GM12865 (cell line): Measurements from ENCODE around the gene OR52L1.

Experiments
- DNase-seq: peaks from one replicate; pipeline ENCODE4 v3.0.0; 2010; ENCODE audit warnings: low read depth
- H3K4me3 ChIP-seq: 2 replicates; pipeline ENCODE4 v1.5.1; 2011; ENCODE audit warnings: mild to moderate bottlenecking, low read depth, low read length, control low read depth
- TF ChIP-seq, protein P1 (sequence below): IDR thresholded peaks from 2 replicates; pipeline ENCODE4 v1.5.1; 2011; ENCODE audit warnings: low read length, control low read depth, low read depth, inconsistent platforms; ENCODE audit not compliant: insufficient read depth; ENCODE audit errors: missing control alignments

Gene OR52L1

DNA sequence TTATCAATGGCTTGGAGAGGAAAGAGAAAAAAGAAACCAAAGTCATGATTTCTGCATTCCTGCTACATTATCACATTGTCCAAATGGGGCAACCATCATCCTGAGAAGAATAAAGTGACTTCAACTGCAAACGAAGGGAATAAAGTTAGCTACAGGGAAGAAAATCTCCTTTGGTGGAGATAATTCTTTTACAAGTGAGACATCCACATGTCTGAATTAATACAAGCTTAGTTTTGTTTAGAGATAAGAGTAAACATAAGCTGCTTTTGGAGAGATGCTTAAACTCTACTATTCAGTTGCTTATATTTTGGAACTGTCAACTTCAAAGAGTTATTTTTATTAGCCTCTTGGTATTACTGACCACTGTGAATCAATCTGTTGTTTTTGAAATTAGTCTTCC is at the start of gene OR52L1:
TSS of gene OR52L1 (minus strand) at position 101 of the 400 bp plus-strand sequence. CDS start at position 46, 55 bp downstream.
- DNase-seq: no peak
- TF ChIP-seq, protein P1, sequence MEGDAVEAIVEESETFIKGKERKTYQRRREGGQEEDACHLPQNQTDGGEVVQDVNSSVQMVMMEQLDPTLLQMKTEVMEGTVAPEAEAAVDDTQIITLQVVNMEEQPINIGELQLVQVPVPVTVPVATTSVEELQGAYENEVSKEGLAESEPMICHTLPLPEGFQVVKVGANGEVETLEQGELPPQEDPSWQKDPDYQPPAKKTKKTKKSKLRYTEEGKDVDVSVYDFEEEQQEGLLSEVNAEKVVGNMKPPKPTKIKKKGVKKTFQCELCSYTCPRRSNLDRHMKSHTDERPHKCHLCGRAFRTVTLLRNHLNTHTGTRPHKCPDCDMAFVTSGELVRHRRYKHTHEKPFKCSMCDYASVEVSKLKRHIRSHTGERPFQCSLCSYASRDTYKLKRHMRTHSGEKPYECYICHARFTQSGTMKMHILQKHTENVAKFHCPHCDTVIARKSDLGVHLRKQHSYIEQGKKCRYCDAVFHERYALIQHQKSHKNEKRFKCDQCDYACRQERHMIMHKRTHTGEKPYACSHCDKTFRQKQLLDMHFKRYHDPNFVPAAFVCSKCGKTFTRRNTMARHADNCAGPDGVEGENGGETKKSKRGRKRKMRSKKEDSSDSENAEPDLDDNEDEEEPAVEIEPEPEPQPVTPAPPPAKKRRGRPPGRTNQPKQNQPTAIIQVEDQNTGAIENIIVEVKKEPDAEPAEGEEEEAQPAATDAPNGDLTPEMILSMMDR: no peak
- no peak within 1 kb of the TSS for H3K4me3 ChIP-seq

- TF ChIP-seq, protein P1: no peak
- no peak within 1 kb of the TSS for H3K4me3 ChIP-seq
- DNase-seq: no peak
Measured at GRCh38 chr11:6030708-6031405, 44.1 kb upstream of the OR52L1 start, which contains the start of gene OR56A1. OR56A1 (minus strand) TSS chr11:6030758; CDS start chr11:6027692, 3,066 bp downstream.

- TF ChIP-seq, protein P1: no peak
- H3K4me3 ChIP-seq: no peak overlapping the region
- DNase-seq: no peak
Measured at GRCh38 chr11:6027501-6027900, 40.7 kb upstream of the OR52L1 start.

- no peak overlapping the region for H3K4me3 ChIP-seq
- no peak for DNase-seq
- TF ChIP-seq, protein P1: no peak
Measured at GRCh38 chr11:6025056-6025455, 38.3 kb upstream of the OR52L1 start.

DNA sequence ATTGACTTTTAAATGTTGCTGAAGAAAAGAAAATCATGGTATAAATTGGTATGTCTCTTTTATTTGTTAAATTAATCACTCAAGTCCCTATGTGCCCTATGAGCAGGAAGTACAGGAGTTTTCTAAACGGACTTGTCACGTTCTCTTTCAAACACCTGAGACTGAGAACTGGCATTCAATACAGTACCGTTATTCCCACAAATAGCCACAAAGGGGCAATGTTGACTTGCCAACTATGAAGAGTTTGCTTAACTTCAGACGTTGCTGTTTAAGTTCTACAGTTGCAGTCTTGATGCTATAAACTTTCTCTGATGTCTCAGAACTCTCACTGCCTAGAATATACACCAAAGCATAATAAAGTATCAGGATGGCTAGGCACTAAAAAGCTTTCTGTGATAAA is 36.2 kb upstream of the OR52L1 start:
- H3K4me3 ChIP-seq: no peak overlapping the region
- TF ChIP-seq, protein P1: peak; percentile 49
- peak; percentile 49 for DNase-seq

DNA sequence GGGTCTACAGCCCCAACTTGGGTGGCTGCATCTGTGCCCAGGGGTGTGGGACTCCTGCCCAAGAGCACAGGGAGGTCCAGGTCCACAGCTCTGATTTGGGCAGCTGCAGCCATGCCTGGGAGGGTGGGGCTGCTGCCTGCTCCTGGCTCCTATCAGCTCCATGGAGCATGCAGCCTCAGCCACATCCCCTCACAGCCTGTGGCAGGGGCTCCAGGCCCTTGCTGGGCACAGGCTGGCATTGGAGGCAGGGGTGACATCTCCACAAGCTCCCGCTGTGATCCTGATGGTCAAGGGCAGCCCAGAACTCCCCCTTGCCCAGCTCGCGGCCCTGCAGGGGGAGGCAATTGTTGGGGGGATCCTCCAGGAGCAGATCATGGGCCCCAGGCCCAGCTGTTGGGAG is 26.3 kb upstream of the OR52L1 start:
- no peak overlapping the region for H3K4me3 ChIP-seq
- TF ChIP-seq, protein P1: no peak
- no peak for DNase-seq
